Right lobe of liver (tissue), 6 donors: ENCODE results near the gene UBE2H. TPM values are rescaled to one million over a fixed set of nuclear protein-coding genes. Genes with fewer than 3 reads are reported as not detected.

Source experiments
- ATAC-seq, 4 donors: fragments of 200-7000 bp; cut with Tn5 transposase; one replicate each; pipeline ENCODE4 v1.9.1; 2020; ENCODE audit warnings: mild to moderate bottlenecking in 4 of 4, moderate library complexity in 4 of 4
- DNase-seq, 3 donors: peaks; one replicate each; pipeline ENCODE4 v3.0.0-alpha.2; 2020
- H3K27ac ChIP-seq, 3 donors: fragments of 200-600 bp; one replicate each; pipeline ENCODE4 v1.8.0; 2022
- H3K27me3 ChIP-seq, 2 donors: fragments of 200-600 bp; one replicate each; pipeline ENCODE4 v1.8.0; 2022
- H3K36me3 ChIP-seq, 4 donors: fragments of 200-600 bp; sonication (generic) in 1 of 4; one replicate each; pipeline versions ENCODE4 v1.5.1 to v1.8.0; 2017 to 2022; ENCODE audit warnings: control low read depth in 1 of 4
- H3K4me1 ChIP-seq, 4 donors: fragments of 200-600 bp; sonication (generic) in 1 of 4; one replicate each; pipeline versions ENCODE4 v1.5.1 to v1.8.0; 2017 to 2022; ENCODE audit warnings: control low read depth in 1 of 4
- H3K4me3 ChIP-seq, 3 donors: fragments of 200-600 bp; one replicate each; pipeline ENCODE4 v1.8.0; 2022
- H3K9me3 ChIP-seq, 4 donors: fragments of 200-600 bp; sonication (generic) in 1 of 4; one replicate each; pipeline versions ENCODE4 v1.5.1 to v1.8.0; 2017 to 2022; ENCODE audit warnings: control low read depth in 1 of 4
- CTCF ChIP-seq, 4 donors: fragments of 200-600 bp in 3 of 4; fragments of 450-650 bp in 1 of 4; IDR thresholded peaks; one replicate each; pipeline versions ENCODE4 v1.5.1 to v1.8.0; 2016 to 2022; ENCODE audit warnings: antibody characterized with exemption in 4 of 4, mild to moderate bottlenecking in 2 of 4
- POLR2A ChIP-seq: fragments of 450-650 bp; IDR thresholded peaks from one replicate; pipeline ENCODE4 v1.6.1; 2017; ENCODE audit warnings: antibody characterized with exemption, mild to moderate bottlenecking
- WGBS: methylation state at CpG from one replicate; pipeline ENCODE4 v1.1.6; 2018; ENCODE audit warnings: low coverage, low lambda C conversion rate; ENCODE audit not compliant: insufficient coverage; ENCODE audit errors: missing lambda C conversion rate; 5-methylcytosine and 5-hydroxymethylcytosine counted together
- intact Hi-C, 2 donors: fragments of 100-400 bp; cut with DNase I; formaldehyde crosslinking; loops; one replicate each; pipeline versions ENCODE4 v1.11.2 to v1.14.1; 2022
- total RNA-seq, 6 experiments: library from RNA; depleted of rRNA in 2 of 6; stranded (reverse); fragments of >200 nt in 2 of 6; fragmentation: NEBNext Ultra II Directional in 3 of 6; extraction: Animal tissue kit (Norgen Biotek cat#: 25700) in 3 of 6; gene quantifications; one replicate each; pipeline versions ENCODE4 v1.1.0 to v1.2.4, GENCODE V29; 2016 to 2023
- donor health status: DM: no; HTN: yes; CAD: no.
- donor health status: DM: no; HTN: no; CAD: no.
- donor health status: DM: no; HTN: no; CAD: no.
- donor health status: DM: no; HTN: yes; CAD: no.
- donor health status: DM: no; HTN: yes; CAD: no.

Gene UBE2H
- total RNA-seq, 6 experiments from 2014 or later: 27.4 to 47.0 (median 35.6) TPM

GRCh38 chr7:129793506-129794310 lies 159.1 kb downstream of the UBE2H start:
- no peaks in the 10 kb centered on the region for H3K36me3 ChIP-seq
- ATAC-seq (no peak), DNase-seq (peak in 1 of 3 donors; percentile 27)
- 79% methylated on average over 4 of the region's 9 CpGs for WGBS
- H3K27ac ChIP-seq: no peak overlapping the region
- no peak overlapping the region for H3K4me3 ChIP-seq
- no peaks in the 10 kb centered on the region for H3K9me3 ChIP-seq
- H3K27me3 ChIP-seq: no peaks in the 10 kb centered on the region
- no peaks in the 10 kb centered on the region for H3K4me1 ChIP-seq
- intact Hi-C loops: no loop called here
- TF ChIP-seq POLR2A: no peak
- no peak for TF ChIP-seq CTCF (IDR thresholded peaks at IDR 0.05)

GRCh38 chr7:129792721-129793120 lies 160.0 kb downstream of the UBE2H start:
- no peak overlapping the region for H3K4me3 ChIP-seq
- H3K4me1 ChIP-seq: no peaks in the 10 kb centered on the region
- TF ChIP-seq POLR2A (no peak), CTCF (IDR thresholded peaks at IDR 0.05) (no peak)
- no peaks in the 10 kb centered on the region for H3K27me3 ChIP-seq
- no peak overlapping the region for H3K27ac ChIP-seq
- intact Hi-C loops: no loop called here
- no peak for DNase-seq
- H3K9me3 ChIP-seq: no peaks in the 10 kb centered on the region
- no peaks in the 10 kb centered on the region for H3K36me3 ChIP-seq
- ATAC-seq: no peak
- WGBS: no CpG with 5 or more reads among the region's 9 CpGs

- no peak for ATAC-seq
- Histone ChIP-seq H3K27ac (no peak overlapping the region), H3K36me3 (no peaks in the 10 kb centered on the region), H3K27me3 (peaks cover 0 to 10% of the 10 kb centered on the region in 2 donors), H3K9me3 (no peaks in the 10 kb centered on the region), H3K4me1 (peaks cover 0 to 7% (median 3%) of the 10 kb centered on the region in 4 donors), H3K4me3 (no peak overlapping the region)
- 59% methylated on average over 5 of the region's 6 CpGs for WGBS
- DNase-seq: no peak
- TF ChIP-seq POLR2A (no peak), CTCF (IDR thresholded peaks at IDR 0.05) (no peak)
- intact Hi-C loops: no loop called here
These were observed 162.6 kb downstream of the UBE2H start for GRCh38 chr7:129790136-129790535.

- no peaks in the 10 kb centered on the region for H3K36me3 ChIP-seq
- DNase-seq: no peak
- H3K4me1 ChIP-seq: peaks cover 0 to 12% (median 5%) of the 10 kb centered on the region in 4 donors
- H3K4me3 ChIP-seq: no peak overlapping the region
- no peak for TF ChIP-seq CTCF (IDR thresholded peaks at IDR 0.05)
- no peak for TF ChIP-seq POLR2A
- intact Hi-C loops: no loop called here
- no peak overlapping the region for H3K27ac ChIP-seq
- peaks cover 0 to 15% of the 10 kb centered on the region in 2 donors for H3K27me3 ChIP-seq
- H3K9me3 ChIP-seq: no peaks in the 10 kb centered on the region
- ATAC-seq: no peak
- no CpG with 5 or more reads among the region's 1 CpG for WGBS
These were observed 163.1 kb downstream of the UBE2H start for GRCh38 chr7:129789652-129790051.
